ENCODE results near the gene BRAT1.
"Not testable (repeated sequence)": the region's sequence is repeated elsewhere in the genome, so short reads cannot be mapped to it uniquely, and the experiment has no call there.

Gene BRAT1

GRCh38 chr7:2535872-2536627, 19.3 kb downstream of the BRAT1 start:
- DNase-seq (ENCODE audit: low spot score), result not testable (repeated sequence)

- DNase-seq (ENCODE audit: low spot score), result not testable (repeated sequence)
These were observed 21.1 kb downstream of the BRAT1 start for GRCh38 chr7:2534214-2534613.

- DNase-seq (ENCODE audit: low spot score), result not testable (repeated sequence)
These were observed 21.8 kb downstream of the BRAT1 start for GRCh38 chr7:2533566-2533965.

DNA sequence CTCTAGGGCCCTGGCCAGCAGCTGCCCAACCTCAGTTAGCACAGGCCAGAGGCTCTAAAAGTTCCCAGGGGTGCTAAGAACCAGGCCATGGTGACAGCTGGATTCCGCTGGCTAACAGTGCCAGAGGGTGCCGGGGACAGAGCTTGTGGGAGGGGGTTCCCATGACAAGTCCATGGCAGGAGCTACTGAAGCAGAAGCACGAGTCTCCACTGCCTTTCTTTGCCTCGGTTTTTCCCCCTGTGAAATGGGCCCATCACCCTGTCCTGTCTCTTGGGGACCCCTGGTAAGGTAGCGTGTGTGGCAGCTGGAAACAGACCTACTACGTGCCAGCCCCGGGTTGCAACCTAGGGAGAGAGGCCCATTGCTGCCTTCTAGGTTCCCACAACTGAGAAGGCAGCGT, 22.5 kb downstream of the BRAT1 start:
- not testable (repeated sequence) for DNase-seq (ENCODE audit: low spot score)

- DNase-seq (ENCODE audit: low spot score), result not testable (repeated sequence)
These were observed 23.0 kb downstream of the BRAT1 start for GRCh38 chr7:2532199-2532772.

DNA sequence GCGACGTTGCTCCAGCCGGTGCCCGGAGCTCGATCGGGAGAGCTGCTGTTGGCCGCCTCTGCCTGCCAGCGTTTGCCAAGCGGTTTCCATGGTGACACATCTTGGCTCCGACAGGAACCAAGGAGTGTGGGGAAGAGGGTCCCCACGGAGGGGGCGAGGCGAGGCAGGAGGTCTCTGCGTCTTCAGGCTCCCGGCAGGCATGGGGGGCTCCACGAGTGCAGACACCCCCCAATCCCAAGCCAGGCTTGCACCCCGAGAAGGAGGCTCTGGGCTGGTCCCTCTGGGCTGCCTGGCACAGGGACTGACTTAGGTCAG, 23.6 kb downstream of the BRAT1 start:
- not testable (repeated sequence) for DNase-seq (ENCODE audit: low spot score)

- DNase-seq (ENCODE audit: low spot score), result not testable (repeated sequence)
These were observed 24.1 kb downstream of the BRAT1 start for GRCh38 chr7:2530994-2531795.

DNA sequence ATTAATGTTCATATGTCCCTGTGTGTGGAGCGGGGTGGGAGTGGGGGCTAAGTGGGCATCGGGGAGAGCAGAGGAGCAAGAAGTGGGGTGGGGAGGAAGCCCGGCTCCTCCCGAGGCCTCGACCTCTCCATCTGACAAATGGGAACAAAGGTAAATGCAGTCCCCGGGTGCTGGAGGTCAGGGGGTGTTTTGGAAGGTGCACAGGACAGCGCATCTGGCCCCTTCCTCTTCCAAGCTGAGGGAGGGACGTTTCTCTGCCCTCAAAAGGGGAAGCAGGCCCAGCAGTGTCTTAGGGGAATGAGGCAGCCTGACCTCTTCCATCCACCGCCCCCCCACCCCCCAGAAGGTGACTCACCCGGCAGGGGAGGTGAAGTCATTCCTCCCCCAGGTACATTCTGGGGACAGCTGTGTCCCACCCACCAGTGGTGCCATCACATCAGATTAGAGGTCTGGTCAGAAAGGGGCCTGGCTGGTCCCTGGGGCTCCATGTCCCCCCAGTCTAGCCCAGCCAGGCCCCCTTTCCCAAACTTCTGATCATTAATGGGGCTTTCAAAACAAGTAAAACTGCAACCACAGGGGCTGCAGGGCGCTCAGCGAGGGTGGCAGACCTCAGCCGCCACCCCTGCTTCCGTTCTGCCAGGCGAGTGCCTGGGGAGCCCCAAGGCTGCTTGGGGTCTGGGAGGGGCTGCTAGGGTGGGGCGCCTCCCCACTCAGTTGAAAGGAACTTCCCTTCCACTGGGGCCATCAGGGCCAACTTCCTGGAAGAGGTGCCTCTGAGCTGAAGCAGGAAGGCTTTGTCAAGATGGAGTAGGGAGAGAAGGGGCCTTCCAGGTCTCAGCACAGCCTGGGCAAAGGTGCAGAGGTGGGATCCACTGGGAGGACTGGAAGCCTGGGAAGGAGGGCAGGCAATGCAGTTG, 25.0 kb downstream of the BRAT1 start:
- no peak for DNase-seq (ENCODE audit: low spot score)

DNA sequence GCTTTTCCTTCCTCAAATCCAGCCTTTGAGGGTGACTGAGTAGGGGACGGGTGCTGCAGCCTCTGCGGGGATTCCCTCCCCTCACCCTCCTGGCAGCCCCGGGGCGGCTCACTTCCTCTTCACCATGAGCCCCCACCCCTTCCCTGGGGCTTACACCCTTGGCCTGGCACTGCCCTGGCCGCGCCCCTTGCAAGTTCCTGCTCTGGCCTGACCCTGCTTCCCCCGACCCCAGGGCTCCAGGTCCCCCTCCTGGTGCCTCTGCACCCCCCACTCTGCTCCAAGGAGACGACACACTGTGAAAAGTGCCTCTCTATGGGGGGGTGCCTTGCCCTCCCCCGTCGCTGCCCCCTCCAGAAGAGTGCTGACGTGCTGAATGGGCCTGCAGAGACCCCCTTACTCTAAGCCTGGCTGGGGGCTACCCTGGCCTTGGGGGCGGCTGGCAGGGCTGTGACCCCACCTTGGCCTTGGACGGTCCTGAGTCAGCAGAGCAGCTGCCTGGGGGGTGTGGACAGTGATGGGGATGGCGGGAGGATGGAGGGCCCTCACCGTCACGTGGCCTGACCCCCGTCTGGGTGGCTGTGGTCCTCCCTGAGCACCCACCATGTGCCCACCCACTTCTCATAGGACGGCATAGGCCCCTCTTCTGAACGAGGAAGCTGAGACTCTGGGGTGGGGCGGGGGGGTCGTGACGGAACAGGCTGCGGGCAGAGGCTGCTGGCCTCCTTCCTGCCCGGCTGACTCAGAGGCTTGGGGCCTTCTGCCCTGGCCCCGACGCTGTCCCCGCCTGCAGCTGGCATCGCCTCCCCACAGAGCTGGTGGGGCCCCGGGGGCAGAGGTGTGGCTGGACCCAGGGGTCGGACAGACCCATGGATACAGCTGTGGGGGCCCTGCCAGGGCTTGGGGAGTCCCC, 25.9 kb downstream of the BRAT1 start:
- no peak for DNase-seq (ENCODE audit: low spot score)

- no peak for DNase-seq (ENCODE audit: low spot score)
These were observed 26.7 kb downstream of the BRAT1 start for GRCh38 chr7:2528481-2529095.

GRCh38 chr7:2527505-2528467, 27.5 kb downstream of the BRAT1 start:
- DNase-seq (ENCODE audit: low spot score), result no peak

DNA sequence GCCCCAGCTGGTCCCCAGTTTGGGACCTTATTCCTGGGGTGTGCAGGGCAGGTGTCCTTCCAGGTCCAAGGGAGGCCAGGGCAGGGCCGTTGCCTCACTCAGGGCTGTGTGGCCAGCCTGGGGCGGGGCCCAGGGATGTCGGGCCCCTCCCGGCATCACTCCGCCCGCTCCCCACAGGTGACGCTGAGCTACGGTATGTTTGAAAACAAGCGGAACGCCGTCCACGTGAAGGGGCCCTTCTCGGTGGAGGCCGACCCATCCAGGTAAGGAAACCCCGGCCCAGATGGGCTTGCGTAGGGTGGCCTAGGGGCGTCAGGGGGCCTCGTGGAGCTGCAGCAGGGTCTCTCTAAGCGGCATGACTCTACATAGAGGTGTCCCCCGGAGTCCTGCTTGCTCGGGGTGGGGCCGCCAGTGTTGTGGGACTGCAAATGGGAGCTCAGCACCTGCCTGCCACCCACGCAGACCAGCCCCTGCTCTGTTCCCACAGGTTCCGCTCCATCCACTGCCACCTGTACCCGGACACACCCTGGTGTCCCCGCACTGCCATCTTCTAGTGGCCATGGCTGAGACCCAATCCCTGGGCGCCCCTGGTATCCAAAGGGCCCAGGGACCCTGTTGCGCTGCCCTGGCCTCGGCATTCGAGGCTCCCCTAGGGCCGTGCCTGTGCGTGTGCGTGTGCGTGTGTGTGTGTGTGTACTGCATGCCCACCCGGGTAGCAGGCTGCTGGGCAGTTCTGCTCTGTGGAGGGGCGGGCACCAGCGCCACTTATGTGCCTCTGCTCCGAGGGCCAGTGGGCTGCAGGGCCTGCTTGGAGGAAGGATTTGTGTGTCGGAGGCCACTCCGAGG, 28.4 kb downstream of the BRAT1 start:
- DNase-seq (ENCODE audit: low spot score), result no peak

- DNase-seq (ENCODE audit: low spot score), result no peak
These were observed 29.4 kb downstream of the BRAT1 start for GRCh38 chr7:2525658-2526630.

DNA sequence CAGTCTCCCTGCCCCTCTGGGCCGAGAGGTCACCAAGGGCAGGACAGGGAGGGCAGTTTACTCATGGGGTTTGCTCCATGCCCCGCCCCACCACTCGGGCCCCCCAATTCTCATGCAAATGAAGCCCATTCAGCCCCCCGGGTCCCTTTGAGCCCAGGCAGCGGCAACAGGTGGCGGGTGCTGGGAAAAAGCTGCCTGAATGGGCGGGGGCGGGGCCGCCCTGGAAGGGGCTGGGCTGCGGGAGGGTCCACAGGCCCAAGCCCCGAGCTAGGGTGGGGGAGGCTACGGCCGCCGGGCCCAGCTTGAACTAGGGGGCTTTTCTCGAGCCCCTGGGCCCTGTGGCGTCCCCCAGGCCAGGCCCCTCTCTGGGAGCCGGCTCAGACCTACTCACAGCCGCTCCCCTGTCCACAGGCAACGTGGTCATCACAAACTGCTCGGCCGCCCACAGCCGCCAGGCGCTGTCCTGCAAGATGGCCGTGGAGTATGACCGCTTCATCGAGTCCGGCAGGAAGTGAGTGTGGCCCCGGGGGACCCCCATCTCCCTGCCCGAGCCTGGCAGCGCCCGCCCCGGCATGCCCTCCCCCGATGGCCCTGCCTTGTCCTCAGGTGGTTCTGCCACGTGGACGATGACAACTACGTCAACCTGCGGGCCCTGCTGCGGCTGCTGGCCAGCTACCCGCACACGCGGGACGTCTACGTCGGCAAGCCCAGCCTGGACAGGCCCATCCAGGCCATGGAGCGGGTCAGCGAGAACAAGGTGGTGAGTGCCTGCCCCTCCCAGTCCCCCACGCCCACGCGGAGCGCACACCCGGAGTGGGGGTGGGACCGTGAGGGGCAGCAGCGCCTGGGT, 30.3 kb downstream of the BRAT1 start:
- DNase-seq (ENCODE audit: low spot score), result no peak

- no peak for DNase-seq (ENCODE audit: low spot score)
These were observed 31.1 kb downstream of the BRAT1 start for GRCh38 chr7:2523941-2524807.
